Ascending aorta (tissue), 2 donors: ENCODE measurements around the gene IGFBP5. TPM values are rescaled to one million over a fixed set of nuclear protein-coding genes. Genes with fewer than 3 reads are reported as not detected.

Experiments
- DNase-seq, 2 donors: peaks; one replicate each; pipeline ENCODE4 v3.0.0-alpha.2; 2019; ENCODE audit warnings: low spot score in 2 of 2
- H3K27ac ChIP-seq, 2 donors: fragments of 200-600 bp; sonication (generic); one replicate each; pipeline ENCODE4 v1.5.1; 2016 to 2017; ENCODE audit warnings: mild to moderate bottlenecking in 1 of 2
- H3K27me3 ChIP-seq: fragments of 200-600 bp; sonication (generic); one replicate; pipeline ENCODE4 v1.5.1; 2017
- H3K36me3 ChIP-seq, 2 donors: fragments of 200-600 bp; sonication (generic); one replicate each; pipeline ENCODE4 v1.5.1; 2016
- H3K4me1 ChIP-seq, 2 donors: fragments of 200-600 bp; sonication (generic); one replicate each; pipeline ENCODE4 v1.5.1; 2016 to 2017; ENCODE audit warnings: mild to moderate bottlenecking in 1 of 2
- H3K4me3 ChIP-seq, 2 donors: fragments of 200-600 bp; sonication (generic); one replicate each; pipeline ENCODE4 v1.5.1; 2016 to 2017; ENCODE audit warnings: mild to moderate bottlenecking in 1 of 2
- H3K9me3 ChIP-seq, 2 donors: fragments of 200-600 bp; sonication (generic); one replicate each; pipeline ENCODE4 v1.5.1; 2016
- CTCF ChIP-seq, 3 experiments: fragments of 200-600 bp in 2 of 3; fragments of 450-650 bp in 1 of 3; sonication (generic) in 2 of 3; IDR thresholded peaks; one replicate each; pipeline ENCODE4 v1.5.1; 2016 to 2019; ENCODE audit warnings: antibody characterized with exemption in 3 of 3, mild to moderate bottlenecking in 1 of 3, moderate library complexity in 1 of 3
- intact Hi-C: fragments of 100-400 bp; cut with DNase I; formaldehyde crosslinking; loops from one replicate; pipeline ENCODE4 v1.15.1; 2023
- total RNA-seq: library from RNA; depleted of rRNA; stranded (reverse); fragments of >200 nt; gene quantifications from one replicate; pipeline ENCODE4 v1.1.0, GENCODE V29; 2016

The IGFBP5 gene
- total RNA-seq, 1 donor from 2014 or later, result 1,280 TPM

GRCh38 chr2:216643986-216644659, 51.2 kb downstream of the IGFBP5 start:
- peak in 1 of 2 donors; percentile 71 for DNase-seq
- Histone ChIP-seq H3K4me3 (peak overlapping the region in 1 of 2 donors; percentile 2), H3K4me1 (peaks cover 30 to 59% of the 10 kb centered on the region in 2 donors), H3K9me3 (no peaks in the 10 kb centered on the region), H3K36me3 (peaks cover 13 to 22% of the 10 kb centered on the region in 2 donors), H3K27me3 (no peaks in the 10 kb centered on the region), H3K27ac (peak overlapping the region; percentile 84 to 91)
- intact Hi-C loops, result no loop called here
- TF ChIP-seq CTCF (IDR thresholded peaks at IDR 0.05), result no peak

GRCh38 chr2:216637472-216637871, 57.9 kb downstream of the IGFBP5 start:
- intact Hi-C loops, result loop anchor here (2.0 kb wide), 2 partner anchors 29 to 103 kb away; no protein-coding TSS in a partner anchor
- Histone ChIP-seq H3K36me3 (peaks cover 13 to 26% of the 10 kb centered on the region in 2 donors), H3K4me3 (peak overlapping the region in 1 of 2 donors; percentile 96), H3K9me3 (no peaks in the 10 kb centered on the region), H3K27ac (peak overlapping the region; percentile 80 to 88), H3K4me1 (peaks cover 0 to 21% of the 10 kb centered on the region in 2 donors), H3K27me3 (no peaks in the 10 kb centered on the region)
- TF ChIP-seq CTCF (IDR thresholded peaks at IDR 0.05), result no peak
- no peak for DNase-seq

GRCh38 chr2:216636551-216637450, 58.5 kb downstream of the IGFBP5 start:
- TF ChIP-seq CTCF (IDR thresholded peaks at IDR 0.05), result no peak
- DNase-seq, result peak in 1 of 2 donors; percentile 86
- H3K4me1 ChIP-seq, result peaks cover 0 to 21% of the 10 kb centered on the region in 2 donors
- no peaks in the 10 kb centered on the region for H3K27me3 ChIP-seq
- H3K9me3 ChIP-seq, result no peaks in the 10 kb centered on the region
- H3K36me3 ChIP-seq, result peaks cover 13 to 26% of the 10 kb centered on the region in 2 donors
- peak overlapping the region; percentile 80 to 88 for H3K27ac ChIP-seq
- intact Hi-C loops, result loop anchor here (2.0 kb wide), 2 partner anchors 30 to 102 kb away; no protein-coding TSS in a partner anchor
- peak overlapping the region; percentile 81 to 96 for H3K4me3 ChIP-seq

DNA sequence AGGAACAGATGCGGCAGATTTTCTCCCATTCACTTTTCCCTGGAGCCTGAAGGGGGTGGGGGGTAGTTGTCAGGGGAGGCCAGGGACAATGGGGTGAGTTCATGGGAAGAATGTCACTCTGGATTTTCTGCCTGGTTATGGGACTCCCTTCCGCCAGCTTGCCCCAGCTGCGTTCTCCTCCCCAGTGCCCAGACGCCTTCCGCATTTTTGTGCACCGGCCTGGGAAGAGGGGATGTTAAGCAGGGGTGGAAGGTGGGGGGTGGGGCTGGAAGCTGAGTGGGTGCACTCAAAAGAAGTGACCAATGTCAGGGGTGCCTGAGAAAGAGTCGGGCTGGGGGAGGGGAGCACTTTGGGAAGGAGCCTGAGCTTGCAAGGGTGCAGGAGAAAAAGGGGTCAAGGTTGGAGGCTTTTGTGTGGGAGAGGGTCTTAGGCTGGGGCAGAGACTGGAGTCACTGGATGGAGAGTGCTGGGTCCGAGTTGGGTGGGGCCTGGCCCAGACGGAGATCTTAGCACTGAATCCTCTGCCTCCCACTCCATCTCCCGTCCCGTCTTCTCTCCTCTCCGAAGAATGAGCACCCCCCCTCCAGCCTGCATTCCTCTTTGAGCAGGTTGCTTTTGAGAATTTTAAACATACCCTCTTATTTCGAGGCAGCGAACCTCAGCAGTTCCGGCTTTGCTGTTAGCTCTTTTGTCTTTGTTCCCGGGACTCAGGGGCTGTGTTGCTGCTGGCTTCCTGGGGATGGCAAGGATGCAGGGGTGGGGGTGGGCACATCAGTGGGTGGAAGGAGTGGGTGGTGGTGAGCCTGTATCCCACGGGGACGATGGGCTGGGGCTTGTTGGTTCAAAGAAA, 59.4 kb downstream of the IGFBP5 start:
- H3K27ac ChIP-seq, result peak overlapping the region; percentile 80 to 88
- H3K9me3 ChIP-seq, result no peaks in the 10 kb centered on the region
- H3K27me3 ChIP-seq, result no peaks in the 10 kb centered on the region
- peak overlapping the region; percentile 81 to 96 for H3K4me3 ChIP-seq
- peaks cover 7 to 21% of the 10 kb centered on the region in 2 donors for H3K36me3 ChIP-seq
- peaks cover 0 to 21% of the 10 kb centered on the region in 2 donors for H3K4me1 ChIP-seq
- intact Hi-C loops, result loop anchor here (2.0 kb wide), 3 partner anchors 19 to 101 kb away; no protein-coding TSS in a partner anchor
- TF ChIP-seq CTCF (IDR thresholded peaks at IDR 0.05), result no peak
- peak in 1 of 2 donors; percentile 81 for DNase-seq

DNA sequence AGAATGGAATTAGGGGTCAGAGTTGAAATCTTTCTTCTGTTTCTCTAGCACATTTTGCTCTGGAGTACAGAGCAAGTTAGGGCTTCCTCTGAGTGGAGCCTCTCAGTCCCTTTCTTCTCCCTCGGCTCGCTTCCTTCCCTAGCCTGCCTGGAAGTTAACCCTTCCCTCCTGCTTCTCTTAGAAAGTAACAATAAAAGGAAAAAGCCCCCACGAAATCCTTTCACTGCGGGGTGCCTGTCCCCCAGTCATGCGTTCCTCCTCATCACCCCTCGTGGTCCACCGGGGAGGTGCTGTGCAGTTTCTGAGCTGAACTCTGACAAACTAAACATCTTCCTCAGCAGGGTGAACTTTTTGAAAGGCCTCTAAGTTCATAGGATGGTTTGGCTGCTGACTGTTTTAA, 60.2 kb downstream of the IGFBP5 start:
- peaks cover 0 to 21% of the 10 kb centered on the region in 2 donors for H3K4me1 ChIP-seq
- H3K9me3 ChIP-seq, result no peaks in the 10 kb centered on the region
- intact Hi-C loops, result loop anchor here (2.0 kb wide), 1 partner anchor 20 kb away; no protein-coding TSS in a partner anchor
- no peak for TF ChIP-seq CTCF (IDR thresholded peaks at IDR 0.05)
- H3K27ac ChIP-seq, result peak overlapping the region; percentile 80 to 88
- H3K27me3 ChIP-seq, result no peaks in the 10 kb centered on the region
- peak overlapping the region; percentile 81 to 96 for H3K4me3 ChIP-seq
- peaks cover 2 to 13% of the 10 kb centered on the region in 2 donors for H3K36me3 ChIP-seq
- DNase-seq, result no peak
